CD14-positive monocyte (primary cell): Measurements from ENCODE around the gene CFAP221. TPM values are rescaled to one million over a fixed set of nuclear protein-coding genes. Genes with fewer than 3 reads are reported as not detected.

Source experiments
- DNase-seq, 3 donors: peaks; one replicate each; pipeline ENCODE4 v3.0.0-alpha.2; 2011 to 2022
- H2AFZ ChIP-seq: 2 replicates; pipeline ENCODE4 v1.6.0; 2012; ENCODE audit warnings: mild to moderate bottlenecking, low read depth, low read length, inconsistent platforms; ENCODE audit not compliant: insufficient read depth, poor library complexity, severe bottlenecking
- H3K27ac ChIP-seq, 2 donors: 1 replicate in 1 of 2; 2 replicates in 1 of 2; pipeline ENCODE4 v1.5.1; 2012 to 2013; ENCODE audit warnings: low read length in 2 of 2, control low read depth in 1 of 2, inconsistent platforms in 1 of 2, low read depth in 1 of 2, mild to moderate bottlenecking in 1 of 2
- H3K27me3 ChIP-seq, 2 donors: one replicate each; pipeline versions ENCODE4 v1.6.0 to v1.6.1; 2011 to 2013; ENCODE audit warnings: low read length in 2 of 2; ENCODE audit not compliant: control insufficient read depth in 2 of 2, insufficient read depth in 2 of 2
- H3K36me3 ChIP-seq, 2 donors: replicated peaks in 1 of 2; 1 replicate in 1 of 2; 2 replicates in 1 of 2; pipeline versions ENCODE4 v1.5.1 to v1.6.1; 2012 to 2013; ENCODE audit warnings: low read length in 2 of 2, control low read depth in 1 of 2, inconsistent platforms in 1 of 2, mild to moderate bottlenecking in 1 of 2; ENCODE audit not compliant: insufficient read depth in 2 of 2, control insufficient read depth in 1 of 2
- H3K4me1 ChIP-seq, 2 donors: 1 replicate in 1 of 2; 2 replicates in 1 of 2; pipeline versions ENCODE4 v1.5.1 to v1.6.1; 2012 to 2013; ENCODE audit warnings: low read length in 2 of 2, control low read depth in 1 of 2, inconsistent platforms in 1 of 2, mild to moderate bottlenecking in 1 of 2, moderate library complexity in 1 of 2; ENCODE audit not compliant: insufficient read depth in 2 of 2, control insufficient read depth in 1 of 2
- H3K4me2 ChIP-seq: replicated peaks from 2 replicates; pipeline ENCODE3; 2012; ENCODE audit warnings: low read length, moderate library complexity, mild to moderate bottlenecking; ENCODE audit not compliant: poor library complexity, severe bottlenecking; ENCODE audit errors: extremely low read depth
- H3K4me3 ChIP-seq, 3 experiments: fragments of 200-600 bp in 1 of 3; sonication (generic) in 1 of 3; replicated peaks in 1 of 3; 1 replicate in 2 of 3; 2 replicates in 1 of 3; pipeline ENCODE4 v1.5.1; 2011 to 2013; ENCODE audit warnings: low read length in 3 of 3, mild to moderate bottlenecking in 3 of 3, control low read depth in 2 of 3, low read depth in 2 of 3, inconsistent platforms in 1 of 3, moderate library complexity in 1 of 3
- H3K79me2 ChIP-seq: 2 replicates; pipeline ENCODE4 v1.6.0; 2012; ENCODE audit warnings: mild to moderate bottlenecking, control low read depth, inconsistent platforms, low read length, moderate library complexity; ENCODE audit not compliant: insufficient read depth
- H3K9ac ChIP-seq: 2 replicates; pipeline ENCODE4 v1.6.0; 2017; ENCODE audit warnings: low read length, mild to moderate bottlenecking; ENCODE audit not compliant: insufficient read depth, poor library complexity, severe bottlenecking
- H3K9me3 ChIP-seq, 2 donors: replicated peaks in 1 of 2; 1 replicate in 1 of 2; 2 replicates in 1 of 2; pipeline versions ENCODE4 v1.5.1 to v1.6.1; 2012 to 2013; ENCODE audit warnings: low read length in 2 of 2, control low read depth in 1 of 2; ENCODE audit not compliant: control insufficient read depth in 1 of 2, insufficient read depth in 1 of 2
- H4K20me1 ChIP-seq: 2 replicates; pipeline ENCODE4 v1.6.0; 2012; ENCODE audit warnings: mild to moderate bottlenecking, low read length, control low read depth, moderate library complexity; ENCODE audit not compliant: insufficient read depth
- H3K27ac Mint-ChIP-seq, 7 donors: one replicate each; pipeline ENCODE4 v1.8.0; 2020; ENCODE audit warnings: mild to moderate bottlenecking in 7 of 7, mixed read lengths in 7 of 7, moderate library complexity in 6 of 7, inconsistent platforms in 2 of 7
- H3K27me3 Mint-ChIP-seq, 3 donors: one replicate each; pipeline ENCODE4 v1.8.0; 2021 to 2022; ENCODE audit warnings: low read depth in 3 of 3, mild to moderate bottlenecking in 3 of 3, mixed read lengths in 3 of 3, moderate library complexity in 3 of 3, inconsistent platforms in 1 of 3
- H3K36me3 Mint-ChIP-seq, 2 donors: one replicate each; pipeline ENCODE4 v1.8.0; 2020; ENCODE audit warnings: mixed read lengths in 2 of 2, inconsistent platforms in 1 of 2, mild to moderate bottlenecking in 1 of 2
- H3K4me1 Mint-ChIP-seq: one replicate; pipeline ENCODE4 v1.8.0; 2020; ENCODE audit warnings: mild to moderate bottlenecking, mixed read lengths
- H3K4me3 Mint-ChIP-seq, 2 donors: one replicate each; pipeline ENCODE4 v1.8.0; 2020; ENCODE audit warnings: mild to moderate bottlenecking in 2 of 2, mixed read lengths in 2 of 2, moderate library complexity in 1 of 2
- H3K9me3 Mint-ChIP-seq, 7 donors: one replicate each; pipeline ENCODE4 v1.8.0; 2020 to 2022; ENCODE audit warnings: mixed read lengths in 7 of 7, mild to moderate bottlenecking in 6 of 7, moderate library complexity in 6 of 7, inconsistent platforms in 2 of 7
- WGBS: methylation state at CpG from one replicate; pipeline ENCODE4 v1.1.5; 2013; ENCODE audit warnings: missing lambda C conversion rate; ENCODE audit not compliant: insufficient coverage; 5-methylcytosine and 5-hydroxymethylcytosine counted together
- intact Hi-C, 2 donors: fragments of 100-400 bp; cut with micrococcal nuclease; formaldehyde crosslinking; loops; one replicate each; pipeline versions ENCODE4 v1.15.0 to v1.15.1; 2023
- polyA plus RNA-seq, 3 donors: library from polyadenylated mRNA; depleted of rRNA in 1 of 3; unstranded in 2 of 3; stranded (reverse) in 1 of 3; fragments of 300-500 nt in 2 of 3; fragments of >200 nt in 1 of 3; fragmentation: Illumina TruSeq in 2 of 3; gene quantifications; 1 replicate in 2 of 3; 2 replicates in 1 of 3; pipeline ENCODE4 v1.2.3, GENCODE V29; 2012 to 2021
- TF ChIP-seq, protein P1 (sequence below): fragments of 200-600 bp; IDR thresholded peaks from one replicate; pipeline ENCODE4 v1.8.0; 2022; ENCODE audit warnings: antibody characterized with exemption, mild to moderate bottlenecking

Gene CFAP221
- polyA plus RNA-seq, 3 donors: not detected

DNA sequence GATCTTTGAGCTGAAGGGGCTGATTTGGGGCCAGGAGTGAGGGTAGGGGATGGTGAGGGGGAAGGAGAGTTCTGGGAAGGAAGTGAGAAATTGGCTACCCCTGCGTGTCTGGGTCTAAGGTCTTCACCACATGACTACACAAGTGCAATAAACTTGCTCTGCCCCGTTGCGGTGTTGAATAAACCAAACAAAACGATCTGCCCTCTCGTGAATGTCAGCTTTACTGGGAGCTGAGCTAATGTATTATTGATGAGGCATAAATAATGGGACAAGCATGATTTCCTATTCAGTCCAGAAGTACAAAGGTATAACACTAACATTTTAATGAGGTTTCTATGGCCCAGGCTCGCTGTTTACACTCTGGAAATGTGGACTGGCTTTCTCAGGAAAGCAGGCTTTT lies 8.0 kb upstream of the CFAP221 start:
- whole genome bisulfite sequencing: 90% methylated on average over 2 of the region's 6 CpGs
- no peak overlapping the region for H3K4me3 ChIP-seq
- H2AFZ ChIP-seq: no peak overlapping the region
- no peak overlapping the region for H3K27ac ChIP-seq
- no peaks in the 10 kb centered on the region for H3K79me2 ChIP-seq
- intact Hi-C loops: no loop called here
- TF ChIP-seq, protein P1, sequence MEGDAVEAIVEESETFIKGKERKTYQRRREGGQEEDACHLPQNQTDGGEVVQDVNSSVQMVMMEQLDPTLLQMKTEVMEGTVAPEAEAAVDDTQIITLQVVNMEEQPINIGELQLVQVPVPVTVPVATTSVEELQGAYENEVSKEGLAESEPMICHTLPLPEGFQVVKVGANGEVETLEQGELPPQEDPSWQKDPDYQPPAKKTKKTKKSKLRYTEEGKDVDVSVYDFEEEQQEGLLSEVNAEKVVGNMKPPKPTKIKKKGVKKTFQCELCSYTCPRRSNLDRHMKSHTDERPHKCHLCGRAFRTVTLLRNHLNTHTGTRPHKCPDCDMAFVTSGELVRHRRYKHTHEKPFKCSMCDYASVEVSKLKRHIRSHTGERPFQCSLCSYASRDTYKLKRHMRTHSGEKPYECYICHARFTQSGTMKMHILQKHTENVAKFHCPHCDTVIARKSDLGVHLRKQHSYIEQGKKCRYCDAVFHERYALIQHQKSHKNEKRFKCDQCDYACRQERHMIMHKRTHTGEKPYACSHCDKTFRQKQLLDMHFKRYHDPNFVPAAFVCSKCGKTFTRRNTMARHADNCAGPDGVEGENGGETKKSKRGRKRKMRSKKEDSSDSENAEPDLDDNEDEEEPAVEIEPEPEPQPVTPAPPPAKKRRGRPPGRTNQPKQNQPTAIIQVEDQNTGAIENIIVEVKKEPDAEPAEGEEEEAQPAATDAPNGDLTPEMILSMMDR: no peak
- H3K9me3 Mint-ChIP-seq: peaks cover 7 to 35% (median 15%) of the 10 kb centered on the region in 7 donors
- no peaks in the 10 kb centered on the region for H3K27me3 ChIP-seq
- DNase-seq: no peak
- H3K9me3 ChIP-seq: peaks cover 8 to 17% of the 10 kb centered on the region in 2 donors
- H3K27ac Mint-ChIP-seq: no peak overlapping the region
- no peaks in the 10 kb centered on the region for H3K36me3 ChIP-seq
- no peak overlapping the region for H3K9ac ChIP-seq
- H3K36me3 Mint-ChIP-seq: no peaks in the 10 kb centered on the region
- H3K4me2 ChIP-seq: no peak overlapping the region
- H4K20me1 ChIP-seq: no peaks in the 10 kb centered on the region
- peaks cover 5 to 6% (median 5%) of the 10 kb centered on the region in 3 donors for H3K27me3 Mint-ChIP-seq
- no peaks in the 10 kb centered on the region for H3K4me1 Mint-ChIP-seq
- H3K4me3 Mint-ChIP-seq: no peak overlapping the region
- no peaks in the 10 kb centered on the region for H3K4me1 ChIP-seq

DNA sequence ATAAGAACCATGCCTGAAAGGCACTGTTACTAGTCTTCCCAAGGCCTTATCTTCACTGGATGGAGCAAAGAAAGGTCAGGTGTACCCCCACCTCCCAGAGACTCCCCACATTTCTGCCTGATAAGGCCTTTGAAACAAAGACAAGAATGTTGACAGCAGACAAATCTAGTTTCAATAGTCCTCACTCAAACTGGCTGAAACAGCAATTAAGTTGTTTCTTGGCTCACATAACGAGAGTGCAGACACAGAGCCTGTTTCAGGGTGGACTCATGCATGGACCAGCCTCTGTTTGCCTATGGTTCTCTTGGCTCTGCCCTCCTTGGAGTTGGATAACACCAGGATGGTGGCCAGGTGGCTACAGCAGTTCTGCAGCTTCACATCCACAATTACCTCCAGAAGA lies 7.5 kb upstream of the CFAP221 start:
- Mint-ChIP-seq H3K27me3 (peaks cover 5 to 7% (median 7%) of the 10 kb centered on the region in 3 donors), H3K4me1 (no peaks in the 10 kb centered on the region), H3K4me3 (no peak overlapping the region), H3K9me3 (peaks cover 7 to 35% (median 15%) of the 10 kb centered on the region in 7 donors), H3K27ac (no peak overlapping the region), H3K36me3 (no peaks in the 10 kb centered on the region)
- Histone ChIP-seq H3K27ac (no peak overlapping the region), H3K9me3 (peaks cover 8 to 17% of the 10 kb centered on the region in 2 donors), H3K79me2 (no peaks in the 10 kb centered on the region), H4K20me1 (no peaks in the 10 kb centered on the region), H3K36me3 (no peaks in the 10 kb centered on the region), H3K4me3 (no peak overlapping the region), H3K4me2 (no peak overlapping the region), H3K9ac (no peak overlapping the region), H3K4me1 (no peaks in the 10 kb centered on the region), H2AFZ (no peak overlapping the region), H3K27me3 (peaks cover under 1 to 3% of the 10 kb centered on the region in 2 donors)
- intact Hi-C loops: no loop called here
- no peak for DNase-seq
- 91% methylated on average over 1 of the region's 1 CpG for WGBS
- TF ChIP-seq, protein P1: no peak
